Tibial nerve (tissue), 4 donors: ENCODE data around the gene ETV4. TPM values are rescaled to one million over a fixed set of nuclear protein-coding genes. Genes with fewer than 3 reads are reported as not detected.

ENCODE experiments used
- DNase-seq, 2 donors: peaks; one replicate each; pipeline ENCODE4 v3.0.0-alpha.2; 2019; ENCODE audit warnings: low spot score in 2 of 2
- H3K27ac ChIP-seq, 4 donors: fragments of 200-600 bp; sonication (generic) in 3 of 4; one replicate each; pipeline ENCODE4 v1.5.1; 2017 to 2019; ENCODE audit warnings: mild to moderate bottlenecking in 1 of 4
- H3K27me3 ChIP-seq, 2 donors: fragments of 200-600 bp; sonication (generic) in 1 of 2; one replicate each; pipeline versions ENCODE4 v1.5.1 to v1.6.0; 2017 to 2019
- H3K36me3 ChIP-seq, 3 donors: fragments of 200-600 bp; sonication (generic); one replicate each; pipeline ENCODE4 v1.5.1; 2018 to 2019
- H3K4me1 ChIP-seq, 4 donors: fragments of 200-600 bp; sonication (generic) in 3 of 4; one replicate each; pipeline ENCODE4 v1.5.1; 2017 to 2019
- H3K4me3 ChIP-seq, 4 donors: fragments of 200-600 bp; sonication (generic) in 3 of 4; one replicate each; pipeline ENCODE4 v1.5.1; 2017 to 2019; ENCODE audit warnings: mild to moderate bottlenecking in 1 of 4, moderate library complexity in 1 of 4
- H3K9me3 ChIP-seq, 4 donors: fragments of 200-600 bp; sonication (generic) in 3 of 4; one replicate each; pipeline ENCODE4 v1.5.1; 2017 to 2019
- EP300 ChIP-seq, 2 donors: sonication (generic); formaldehyde crosslinking; IDR thresholded peaks; one replicate each; pipeline ENCODE4 v1.6.1; 2017; ENCODE audit warnings: antibody characterized with exemption in 2 of 2, mild to moderate bottlenecking in 1 of 2
- POLR2A ChIP-seq, 2 donors: fragments of 450-650 bp; IDR thresholded peaks; one replicate each; pipeline ENCODE4 v1.6.1; 2017; ENCODE audit warnings: antibody characterized with exemption in 2 of 2, mild to moderate bottlenecking in 2 of 2, moderate library complexity in 2 of 2
- WGBS, 2 donors: methylation state at CpG; one replicate each; pipeline ENCODE4 v1.1.5; 2018; 5-methylcytosine and 5-hydroxymethylcytosine counted together
- total RNA-seq, 4 donors: library from RNA; depleted of rRNA; stranded (reverse); fragments of >200 nt; gene quantifications; one replicate each; pipeline ENCODE4 v1.1.0, GENCODE V29; 2016
- TF ChIP-seq, protein P1 (sequence below), 5 experiments: fragments of 200-600 bp in 3 of 5; fragments of 450-650 bp in 2 of 5; sonication (generic) in 3 of 5; IDR thresholded peaks; one replicate each; pipeline ENCODE4 v1.5.1; 2016 to 2019; ENCODE audit warnings: antibody characterized with exemption in 5 of 5, mild to moderate bottlenecking in 3 of 5, moderate library complexity in 2 of 5

ETV4 gene
- total RNA-seq, 4 donors from 2014 or later, result 1.5 to 5.1 (median 3.8) TPM

GRCh38 chr17:43550754-43551153, 4.6 kb upstream of the ETV4 start:
- TF ChIP-seq, protein P1, sequence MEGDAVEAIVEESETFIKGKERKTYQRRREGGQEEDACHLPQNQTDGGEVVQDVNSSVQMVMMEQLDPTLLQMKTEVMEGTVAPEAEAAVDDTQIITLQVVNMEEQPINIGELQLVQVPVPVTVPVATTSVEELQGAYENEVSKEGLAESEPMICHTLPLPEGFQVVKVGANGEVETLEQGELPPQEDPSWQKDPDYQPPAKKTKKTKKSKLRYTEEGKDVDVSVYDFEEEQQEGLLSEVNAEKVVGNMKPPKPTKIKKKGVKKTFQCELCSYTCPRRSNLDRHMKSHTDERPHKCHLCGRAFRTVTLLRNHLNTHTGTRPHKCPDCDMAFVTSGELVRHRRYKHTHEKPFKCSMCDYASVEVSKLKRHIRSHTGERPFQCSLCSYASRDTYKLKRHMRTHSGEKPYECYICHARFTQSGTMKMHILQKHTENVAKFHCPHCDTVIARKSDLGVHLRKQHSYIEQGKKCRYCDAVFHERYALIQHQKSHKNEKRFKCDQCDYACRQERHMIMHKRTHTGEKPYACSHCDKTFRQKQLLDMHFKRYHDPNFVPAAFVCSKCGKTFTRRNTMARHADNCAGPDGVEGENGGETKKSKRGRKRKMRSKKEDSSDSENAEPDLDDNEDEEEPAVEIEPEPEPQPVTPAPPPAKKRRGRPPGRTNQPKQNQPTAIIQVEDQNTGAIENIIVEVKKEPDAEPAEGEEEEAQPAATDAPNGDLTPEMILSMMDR (IDR thresholded peaks at IDR 0.05), result no peak
- no peak for TF ChIP-seq EP300 (IDR thresholded peaks at IDR 0.05)
- TF ChIP-seq POLR2A (IDR thresholded peaks at IDR 0.05), result no peak
- Histone ChIP-seq H3K36me3 (no peaks in the 10 kb centered on the region), H3K27ac (no peak overlapping the region), H3K9me3 (no peaks in the 10 kb centered on the region), H3K4me3 (no peak overlapping the region), H3K4me1 (peaks cover 0 to 15% (median 10%) of the 10 kb centered on the region in 4 donors), H3K27me3 (peaks cover 0 to 15% of the 10 kb centered on the region in 2 donors)
- 79 to 90% methylated on average over 4 of the region's 4 CpGs for WGBS, 2 donors
- DNase-seq, result no peak

DNA sequence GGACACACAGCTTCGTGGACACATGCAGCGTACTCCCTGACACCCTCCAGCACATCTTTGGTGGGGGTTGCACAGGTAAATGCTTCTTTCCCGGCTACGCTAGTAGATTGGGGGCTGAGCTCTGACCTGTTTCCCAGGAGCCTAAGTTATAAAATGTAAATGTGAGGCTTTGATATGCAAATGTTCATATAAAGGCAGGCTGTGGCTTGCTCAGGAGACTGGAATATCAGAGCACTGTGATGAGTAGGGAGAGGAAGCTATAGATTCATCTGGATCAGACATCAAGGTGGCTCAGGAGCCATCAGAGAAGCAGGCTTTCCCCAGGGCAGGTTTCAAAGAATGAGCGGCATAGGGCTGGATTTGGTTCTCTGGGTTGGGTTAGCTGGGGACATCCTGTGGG, 3.4 kb upstream of the ETV4 start:
- Histone ChIP-seq H3K4me1 (peaks cover 0 to 28% (median 18%) of the 10 kb centered on the region in 4 donors), H3K9me3 (no peaks in the 10 kb centered on the region), H3K27ac (no peak overlapping the region), H3K4me3 (no peak overlapping the region), H3K27me3 (peaks cover 0 to 21% of the 10 kb centered on the region in 2 donors), H3K36me3 (no peaks in the 10 kb centered on the region)
- 85 to 87% methylated on average over 5 of the region's 5 CpGs for WGBS, 2 donors
- TF ChIP-seq POLR2A (IDR thresholded peaks at IDR 0.05), result no peak
- TF ChIP-seq, protein P1 (IDR thresholded peaks at IDR 0.05), result no peak
- TF ChIP-seq EP300 (IDR thresholded peaks at IDR 0.05), result no peak
- no peak for DNase-seq

GRCh38 chr17:43548689-43549379, 2.7 kb upstream of the ETV4 start:
- Histone ChIP-seq H3K9me3 (no peaks in the 10 kb centered on the region), H3K36me3 (no peaks in the 10 kb centered on the region), H3K27ac (no peak overlapping the region), H3K4me3 (no peak overlapping the region), H3K4me1 (peaks cover 0 to 34% (median 18%) of the 10 kb centered on the region in 4 donors), H3K27me3 (peaks cover 0 to 26% of the 10 kb centered on the region in 2 donors)
- TF ChIP-seq, protein P1 (IDR thresholded peaks at IDR 0.05), result no peak
- TF ChIP-seq POLR2A (IDR thresholded peaks at IDR 0.05) (no peak), EP300 (IDR thresholded peaks at IDR 0.05) (no peak)
- WGBS, 2 donors, result 75 to 81% methylated on average over 3 of the region's 3 CpGs
- DNase-seq, result no peak

DNA sequence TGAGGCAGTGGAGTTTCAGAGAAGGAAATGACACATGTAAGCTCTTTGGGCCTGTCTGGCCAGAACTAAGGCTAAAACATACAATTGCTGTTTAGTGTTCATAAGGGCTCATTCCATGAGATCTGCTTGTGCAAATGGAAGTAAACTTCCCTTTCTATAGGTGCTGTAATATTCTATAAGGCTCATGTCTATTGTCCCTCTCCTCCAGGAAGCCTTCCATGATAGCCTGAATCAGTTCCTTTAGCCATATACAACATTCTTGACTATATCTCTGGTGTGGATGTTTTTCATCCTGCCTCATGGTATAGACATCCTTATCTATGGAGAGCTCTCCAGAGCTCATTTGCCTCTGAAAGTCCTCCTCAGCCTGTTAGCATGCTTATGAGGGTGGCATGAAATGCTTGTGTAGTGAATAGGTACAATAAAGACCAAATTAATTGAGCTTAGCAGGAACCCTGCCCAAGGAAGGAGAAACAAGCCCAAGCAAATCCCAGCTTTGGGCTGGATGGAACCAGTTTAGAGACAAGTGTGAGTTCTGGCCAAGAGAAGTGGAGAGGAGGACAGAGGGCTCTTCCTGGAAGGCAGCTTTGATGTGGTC, 1.6 kb upstream of the ETV4 start:
- Histone ChIP-seq H3K27ac (no peak overlapping the region), H3K4me1 (peaks cover 0 to 35% (median 18%) of the 10 kb centered on the region in 4 donors), H3K4me3 (no peak overlapping the region), H3K9me3 (no peaks in the 10 kb centered on the region), H3K27me3 (peaks cover 0 to 30% of the 10 kb centered on the region in 2 donors), H3K36me3 (no peaks in the 10 kb centered on the region)
- TF ChIP-seq EP300 (IDR thresholded peaks at IDR 0.05) (no peak), POLR2A (IDR thresholded peaks at IDR 0.05) (no peak)
- TF ChIP-seq, protein P1 (IDR thresholded peaks at IDR 0.05), result no peak
- DNase-seq, result no peak

DNA sequence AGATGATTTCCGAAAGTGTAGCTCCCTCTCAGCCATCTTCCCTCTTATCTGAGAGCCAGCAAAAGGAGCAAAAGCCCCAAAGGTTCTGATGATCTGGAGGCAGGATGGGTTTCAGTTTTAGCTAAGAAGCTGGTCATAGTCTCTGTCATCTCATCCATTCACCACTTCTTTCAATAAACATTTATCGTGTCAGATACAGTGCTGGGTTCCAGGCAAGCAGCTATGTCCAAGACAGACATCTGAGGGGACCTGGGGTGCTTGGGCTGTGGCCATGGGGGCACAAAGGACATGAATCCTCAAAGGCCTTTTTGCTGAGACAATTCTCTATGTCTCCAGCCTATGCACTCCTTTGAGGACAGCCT, 1.0 kb upstream of the ETV4 start:
- no peak overlapping the region for H3K27ac ChIP-seq
- TF ChIP-seq, protein P1 (IDR thresholded peaks at IDR 0.05), result no peak
- TF ChIP-seq POLR2A (IDR thresholded peaks at IDR 0.05), result no peak
- no peak for TF ChIP-seq EP300 (IDR thresholded peaks at IDR 0.05)
- DNase-seq, result no peak
- no peaks in the 10 kb centered on the region for H3K36me3 ChIP-seq
- H3K4me1 ChIP-seq, result peaks cover 0 to 35% (median 18%) of the 10 kb centered on the region in 4 donors
- WGBS, 2 donors, result 77 to 88% methylated on average over 2 of the region's 2 CpGs
- H3K9me3 ChIP-seq, result no peaks in the 10 kb centered on the region
- H3K4me3 ChIP-seq, result no peak overlapping the region
- H3K27me3 ChIP-seq, result peaks cover 0 to 30% of the 10 kb centered on the region in 2 donors
